Neural progenitor cell (in vitro differentiated cells): ENCODE results near the gene YOD1. TPM values are rescaled to one million over a fixed set of nuclear protein-coding genes. Genes with fewer than 3 reads are reported as not detected.

Source experiments
- DNase-seq: peaks from one replicate; pipeline ENCODE4 v3.0.0-alpha.2; 2016; ENCODE audit warnings: low spot score
- H2AFZ ChIP-seq: fragments of 200-600 bp; sonication (generic); replicated peaks from 2 replicates; pipeline ENCODE4 v1.6.1; 2016; ENCODE audit warnings: antibody characterized with exemption
- H3F3A ChIP-seq: fragments of 200-600 bp; sonication (generic); 2 replicates; pipeline ENCODE4 v1.6.1; 2016; ENCODE audit warnings: antibody characterized with exemption, low read depth
- H3K27ac ChIP-seq: fragments of 200-600 bp; sonication (generic); 2 replicates; pipeline ENCODE4 v1.5.1; 2016; ENCODE audit warnings: mild to moderate bottlenecking
- H3K27me3 ChIP-seq: fragments of 200-600 bp; sonication (generic); 2 replicates; pipeline ENCODE4 v1.6.1; 2016; ENCODE audit warnings: mild to moderate bottlenecking, moderate library complexity
- H3K36me3 ChIP-seq: fragments of 200-600 bp; sonication (generic); 2 replicates; pipeline ENCODE4 v1.5.1; 2016
- H3K4me1 ChIP-seq: fragments of 200-600 bp; sonication (generic); 2 replicates; pipeline ENCODE4 v1.6.1; 2016; ENCODE audit warnings: mixed run types
- H3K4me2 ChIP-seq: fragments of 200-600 bp; sonication (generic); 2 replicates; pipeline ENCODE4 v1.6.1; 2016
- H3K4me3 ChIP-seq: fragments of 200-600 bp; sonication (generic); 2 replicates; pipeline ENCODE4 v1.5.1; 2016
- H3K79me2 ChIP-seq: fragments of 200-600 bp; sonication (generic); 2 replicates; pipeline ENCODE4 v1.6.1; 2016; ENCODE audit warnings: low read depth
- H3K9ac ChIP-seq: fragments of 200-600 bp; sonication (generic); 2 replicates; pipeline ENCODE4 v1.6.1; 2016
- H3K9me3 ChIP-seq: fragments of 200-600 bp; sonication (generic); 2 replicates; pipeline ENCODE4 v1.5.1; 2016; ENCODE audit warnings: low read depth
- H4K20me1 ChIP-seq: fragments of 200-600 bp; sonication (generic); 2 replicates; pipeline ENCODE4 v1.6.1; 2016; ENCODE audit warnings: low read depth
- H3K27ac Mint-ChIP-seq: 3 replicates; pipeline ENCODE4 v1.8.0; 2021; ENCODE audit warnings: mixed read lengths
- H3K27me3 Mint-ChIP-seq: 2 replicates; pipeline ENCODE4 v1.8.0; 2022; ENCODE audit warnings: low read depth, mild to moderate bottlenecking, inconsistent platforms, moderate library complexity, mixed read lengths; ENCODE audit not compliant: insufficient read depth
- H3K36me3 Mint-ChIP-seq: 3 replicates; pipeline ENCODE4 v1.8.0; 2021; ENCODE audit warnings: mixed read lengths
- H3K4me1 Mint-ChIP-seq: 3 replicates; pipeline ENCODE4 v1.8.0; 2021; ENCODE audit warnings: mixed read lengths
- H3K4me3 Mint-ChIP-seq: 3 replicates; pipeline ENCODE4 v1.8.0; 2021; ENCODE audit warnings: mild to moderate bottlenecking, moderate library complexity, mixed read lengths
- H3K9me3 Mint-ChIP-seq: 3 replicates; pipeline ENCODE4 v1.8.0; 2020; ENCODE audit warnings: mixed read lengths
- EZH2 ChIP-seq: fragments of 200-600 bp; sonication (generic); IDR thresholded peaks from 2 replicates; pipeline ENCODE4 v1.6.1; 2017; ENCODE audit warnings: antibody characterized with exemption, mild to moderate bottlenecking, moderate library complexity
- EZH2phosphoT487 ChIP-seq: fragments of 200-600 bp; sonication (generic); IDR thresholded peaks from 2 replicates; pipeline ENCODE4 v1.6.1; 2017; ENCODE audit warnings: antibody characterized with exemption
- total RNA-seq: library from RNA; depleted of rRNA; stranded (reverse); fragments of >200 nt; gene quantifications from 2 replicates; pipeline ENCODE4 v1.2.3, GENCODE V29; 2015; ENCODE audit warnings: low replicate concordance
- TF ChIP-seq, protein P1 (sequence below): fragments of 200-600 bp; sonication (generic); IDR thresholded peaks from 2 replicates; pipeline ENCODE4 v1.5.1; 2017; ENCODE audit warnings: antibody characterized with exemption, mild to moderate bottlenecking

YOD1 gene
- total RNA-seq, 1 donor from 2014 or later, result 27.0 TPM

DNA sequence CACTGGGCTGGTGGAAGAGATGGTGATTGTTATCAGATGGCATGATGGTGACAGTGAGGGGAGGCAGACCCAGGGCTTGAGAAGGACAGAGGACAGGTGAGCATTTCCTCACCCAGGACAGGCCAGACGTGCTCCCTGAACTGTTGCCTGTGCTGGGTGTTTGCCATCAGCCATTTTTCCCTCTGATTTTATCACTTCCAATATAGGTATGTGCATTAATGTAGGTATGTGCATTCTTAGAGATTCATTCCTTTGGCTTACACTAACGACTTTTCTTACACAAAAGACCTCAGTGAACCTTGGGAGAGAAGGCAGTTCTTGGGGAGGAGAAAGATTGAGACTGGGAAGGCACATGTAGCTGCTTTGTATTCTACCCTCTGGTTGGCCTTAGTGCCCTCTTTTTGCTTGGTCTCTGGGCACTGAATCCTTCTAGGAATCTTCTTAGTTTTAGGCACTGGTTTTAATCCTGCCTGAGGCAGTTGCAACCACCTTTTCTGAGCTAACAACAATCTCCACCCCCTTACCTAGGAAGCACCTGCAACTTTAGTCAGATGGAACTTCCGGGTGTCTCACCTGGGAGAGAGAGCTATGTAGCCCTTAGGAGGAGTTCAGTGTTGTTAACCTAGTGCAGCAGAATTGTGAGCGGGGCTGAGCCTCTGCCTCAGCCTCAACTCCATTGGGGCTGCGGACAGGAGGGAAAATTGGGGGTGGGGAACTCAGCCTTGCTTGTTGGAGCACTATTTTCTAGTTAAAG lies 49.3 kb downstream of the YOD1 start:
- TF ChIP-seq EZH2phosphoT487 (no peak), EZH2 (no peak)
- TF ChIP-seq, protein P1, sequence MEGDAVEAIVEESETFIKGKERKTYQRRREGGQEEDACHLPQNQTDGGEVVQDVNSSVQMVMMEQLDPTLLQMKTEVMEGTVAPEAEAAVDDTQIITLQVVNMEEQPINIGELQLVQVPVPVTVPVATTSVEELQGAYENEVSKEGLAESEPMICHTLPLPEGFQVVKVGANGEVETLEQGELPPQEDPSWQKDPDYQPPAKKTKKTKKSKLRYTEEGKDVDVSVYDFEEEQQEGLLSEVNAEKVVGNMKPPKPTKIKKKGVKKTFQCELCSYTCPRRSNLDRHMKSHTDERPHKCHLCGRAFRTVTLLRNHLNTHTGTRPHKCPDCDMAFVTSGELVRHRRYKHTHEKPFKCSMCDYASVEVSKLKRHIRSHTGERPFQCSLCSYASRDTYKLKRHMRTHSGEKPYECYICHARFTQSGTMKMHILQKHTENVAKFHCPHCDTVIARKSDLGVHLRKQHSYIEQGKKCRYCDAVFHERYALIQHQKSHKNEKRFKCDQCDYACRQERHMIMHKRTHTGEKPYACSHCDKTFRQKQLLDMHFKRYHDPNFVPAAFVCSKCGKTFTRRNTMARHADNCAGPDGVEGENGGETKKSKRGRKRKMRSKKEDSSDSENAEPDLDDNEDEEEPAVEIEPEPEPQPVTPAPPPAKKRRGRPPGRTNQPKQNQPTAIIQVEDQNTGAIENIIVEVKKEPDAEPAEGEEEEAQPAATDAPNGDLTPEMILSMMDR, result no peak
- H3K4me3 Mint-ChIP-seq, result no peak overlapping the region
- H2AFZ ChIP-seq, result no peak overlapping the region

DNA sequence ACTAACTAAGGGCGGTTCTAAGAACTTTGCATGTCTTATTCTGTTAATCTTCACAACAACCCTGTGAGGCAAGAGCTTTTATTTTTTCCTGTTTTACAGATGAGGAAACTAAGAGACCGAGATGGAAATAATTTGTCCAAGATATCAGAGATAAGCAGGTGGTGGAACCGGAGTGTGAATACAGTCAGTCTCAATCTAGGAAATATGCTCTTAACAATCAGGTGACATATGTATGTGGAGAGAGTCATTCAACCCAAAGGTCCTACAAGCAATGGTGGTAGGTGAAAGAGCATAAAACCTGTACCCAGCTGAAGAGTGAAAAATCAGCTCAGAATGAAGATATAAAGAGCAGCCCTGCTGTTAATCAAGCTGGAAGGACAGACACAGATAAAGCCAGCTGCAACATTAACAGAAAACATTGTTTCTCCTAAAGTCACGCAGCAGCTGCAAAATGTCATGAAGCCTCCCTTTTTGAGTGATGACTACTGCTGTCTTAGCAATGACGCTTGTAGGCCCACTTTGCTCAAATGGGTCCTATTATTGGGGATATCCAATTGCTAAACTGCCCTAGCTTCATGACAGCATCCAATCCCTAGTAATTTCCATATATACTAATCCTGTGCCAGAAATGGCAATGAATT lies 50.2 kb downstream of the YOD1 start:
- no peak overlapping the region for H3K27ac ChIP-seq
- peaks cover 8% of the 10 kb centered on the region for H3K27me3 Mint-ChIP-seq
- H2AFZ ChIP-seq, result no peak overlapping the region

More for the DNA sequence above, 49.3 kb downstream of the YOD1 start:
- Histone ChIP-seq H4K20me1 (no peaks in the 10 kb centered on the region), H3K36me3 (no peaks in the 10 kb centered on the region), H3F3A (peaks cover 15% of the 10 kb centered on the region), H3K4me3 (no peak overlapping the region), H3K9me3 (no peaks in the 10 kb centered on the region), H3K79me2 (no peaks in the 10 kb centered on the region), H3K27me3 (no peaks in the 10 kb centered on the region), H3K4me1 (peaks cover 15% of the 10 kb centered on the region), H3K4me2 (no peak overlapping the region), H3K9ac (no peak overlapping the region), H3K27ac (no peak overlapping the region)
- Mint-ChIP-seq H3K4me1 (peaks cover 7% of the 10 kb centered on the region), H3K9me3 (no peaks in the 10 kb centered on the region), H3K27ac (peak overlapping the region; percentile 4), H3K36me3 (no peaks in the 10 kb centered on the region), H3K27me3 (peaks cover 8% of the 10 kb centered on the region)
- no peak for DNase-seq

DNA sequence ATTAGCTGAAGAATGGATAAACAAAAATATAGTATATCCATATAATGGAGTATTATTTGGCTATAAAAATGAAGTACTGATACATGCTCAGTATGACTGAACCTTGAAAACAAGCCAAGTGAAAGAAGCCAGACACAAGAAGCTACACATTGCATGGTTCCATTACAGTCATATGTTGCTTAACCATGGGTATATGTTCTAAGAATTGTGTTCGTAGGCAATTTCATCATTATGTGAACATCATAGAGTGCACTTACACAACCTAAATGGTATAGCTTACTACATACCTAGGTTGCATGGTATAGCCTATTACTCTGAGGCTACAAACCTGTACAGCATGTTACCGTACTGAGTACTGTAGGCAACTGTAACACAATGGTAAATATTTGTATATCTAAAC lies 52.2 kb downstream of the YOD1 start:
- no peaks in the 10 kb centered on the region for H3K79me2 ChIP-seq
- Mint-ChIP-seq H3K27me3 (peaks cover 2% of the 10 kb centered on the region), H3K36me3 (no peaks in the 10 kb centered on the region), H3K27ac (no peak overlapping the region), H3K4me1 (peaks cover 7% of the 10 kb centered on the region), H3K4me3 (no peak overlapping the region), H3K9me3 (no peaks in the 10 kb centered on the region)
- no peak for TF ChIP-seq EZH2phosphoT487
- no peak for TF ChIP-seq EZH2
- TF ChIP-seq, protein P1, result no peak
- no peak overlapping the region for H3K4me3 ChIP-seq
- H3K9me3 ChIP-seq, result no peaks in the 10 kb centered on the region
- peaks cover 12% of the 10 kb centered on the region for H3F3A ChIP-seq
- peaks cover 13% of the 10 kb centered on the region for H3K4me1 ChIP-seq
- no peak overlapping the region for H3K27ac ChIP-seq
- H2AFZ ChIP-seq, result no peak overlapping the region
- H3K27me3 ChIP-seq, result no peaks in the 10 kb centered on the region
- no peak overlapping the region for H3K4me2 ChIP-seq
- DNase-seq, result no peak
- H3K9ac ChIP-seq, result no peak overlapping the region
- no peaks in the 10 kb centered on the region for H3K36me3 ChIP-seq
- H4K20me1 ChIP-seq, result no peaks in the 10 kb centered on the region

More for the DNA sequence above, 50.2 kb downstream of the YOD1 start:
- Mint-ChIP-seq H3K27ac (no peak overlapping the region), H3K4me1 (peaks cover 7% of the 10 kb centered on the region), H3K4me3 (no peak overlapping the region), H3K9me3 (no peaks in the 10 kb centered on the region), H3K36me3 (no peaks in the 10 kb centered on the region)
- no peak overlapping the region for H3K4me2 ChIP-seq
- H3K4me1 ChIP-seq, result peaks cover 15% of the 10 kb centered on the region
- no peaks in the 10 kb centered on the region for H3K27me3 ChIP-seq
- no peaks in the 10 kb centered on the region for H4K20me1 ChIP-seq
- no peak overlapping the region for H3K9ac ChIP-seq
- peaks cover 15% of the 10 kb centered on the region for H3F3A ChIP-seq
- TF ChIP-seq EZH2phosphoT487, result no peak
- TF ChIP-seq, protein P1, result no peak
- no peak for TF ChIP-seq EZH2
- DNase-seq, result no peak
- H3K4me3 ChIP-seq, result no peak overlapping the region
- no peaks in the 10 kb centered on the region for H3K36me3 ChIP-seq
- H3K9me3 ChIP-seq, result no peaks in the 10 kb centered on the region
- H3K79me2 ChIP-seq, result no peaks in the 10 kb centered on the region

Other genes starting within 250 kb of the YOD1 start
- gene IL20, start 185.6 kb downstream of the YOD1 start, total RNA-seq, result not detected in 2 replicates
- not detected in 2 replicates for gene IL24, start 153.8 kb downstream of the YOD1 start, total RNA-seq
- gene FCMR, start 129.3 kb downstream of the YOD1 start, total RNA-seq, result not detected in 2 replicates
- not detected in 2 replicates for gene PIGR, start 104.7 kb downstream of the YOD1 start, total RNA-seq
- not detected in 2 replicates for gene FCAMR, start 80.7 kb downstream of the YOD1 start, total RNA-seq
- gene C1orf116, start 18.5 kb downstream of the YOD1 start, total RNA-seq, result 0.04 and 0.56 TPM in 2 replicates
- gene PFKFB2, start 2.1 kb upstream of the YOD1 start, total RNA-seq, result 6.0 and 10.0 TPM in 2 replicates
- gene C4BPB, start 37.7 kb upstream of the YOD1 start, total RNA-seq, result not detected in 2 replicates
- gene C4BPA, start 53.0 kb upstream of the YOD1 start, total RNA-seq, result 0.06 TPM in 1 of 2 replicates, not detected in the other